Activated B cell treated with CpG ODN at 0.5 μM for 24 hours (primary cell): ENCODE results near the gene SIT1. TPM values are rescaled to one million over a fixed set of nuclear protein-coding genes. Genes with fewer than 3 reads are reported as not detected.
A peak's percentile ranks its signal among the peaks of the same experiment; 100 is the strongest.

Experiments used
- ATAC-seq: fragments of 200-7000 bp; cut with Tn5 transposase; one replicate; pipeline ENCODE4 v1.10.0; 2021; ENCODE audit warnings: low read depth, mild to moderate bottlenecking, moderate library complexity
- CTCF ChIA-PET: fragments of 350-600 bp; sonication (Branson Sonifier 250); formaldehyde crosslinking; loops from one replicate; lab custom pipeline; 2021; ENCODE audit warnings: antibody characterized with exemption; lab: Charles Lee
- POLR2A ChIA-PET: fragments of 350-600 bp; sonication (Branson Sonifier 250); formaldehyde crosslinking; loops from one replicate; lab custom pipeline; 2021; ENCODE audit warnings: antibody characterized with exemption; lab: Charles Lee
- DNase-seq: peaks from one replicate; pipeline ENCODE4 v3.0.0; 2022
- H3K27ac Mint-ChIP-seq: one replicate; pipeline ENCODE4 v1.8.0; 2020; ENCODE audit warnings: mixed read lengths
- H3K27me3 Mint-ChIP-seq: one replicate; pipeline ENCODE4 v1.8.0; 2021; ENCODE audit warnings: mixed read lengths
- H3K36me3 Mint-ChIP-seq: one replicate; pipeline ENCODE4 v1.8.0; 2021; ENCODE audit warnings: low read depth, mixed read lengths
- H3K4me1 Mint-ChIP-seq: one replicate; pipeline ENCODE4 v1.8.0; 2021; ENCODE audit warnings: mixed read lengths
- H3K4me3 Mint-ChIP-seq: one replicate; pipeline ENCODE4 v1.8.0; 2020; ENCODE audit warnings: mild to moderate bottlenecking, mixed read lengths
- H3K9me3 Mint-ChIP-seq: one replicate; pipeline ENCODE4 v1.8.0; 2020; ENCODE audit warnings: mixed read lengths
- intact Hi-C: fragments of 100-400 bp; cut with micrococcal nuclease; formaldehyde crosslinking; loops from one replicate; pipeline ENCODE4 v1.15.1; 2024
- total RNA-seq: library from RNA; stranded (reverse); gene quantifications from 2 replicates; pipeline ENCODE4 v1.2.3, GENCODE V29; 2022
- TF ChIP-seq, protein P1 (sequence below): fragments of 200-600 bp; IDR thresholded peaks from one replicate; pipeline ENCODE4 v1.8.0; 2022; ENCODE audit warnings: antibody characterized with exemption, mild to moderate bottlenecking

The SIT1 gene
- total RNA-seq, 1 donor from 2014 or later = 27.5 TPM

DNA sequence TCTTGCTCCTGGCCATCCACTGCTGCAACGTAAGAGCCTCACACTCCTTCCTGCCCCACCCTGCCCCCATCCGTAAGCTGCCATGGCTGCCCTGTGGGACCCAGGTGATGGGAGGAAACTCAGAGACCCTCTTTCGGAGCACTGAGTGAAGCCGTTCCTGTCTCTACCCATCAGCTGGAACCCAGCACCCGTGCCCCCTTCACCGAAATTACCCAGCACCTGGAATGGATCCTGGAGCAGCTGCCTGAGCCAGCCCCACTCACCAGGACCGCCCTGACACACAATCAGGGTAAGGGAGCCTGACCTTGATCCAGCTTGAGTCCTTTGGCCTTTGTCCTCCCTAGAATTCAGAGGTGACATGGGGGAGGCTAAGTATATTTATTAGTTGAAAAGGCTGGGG is 42.5 kb downstream of the SIT1 start:
- no peaks in the 10 kb centered on the region for H3K27me3 Mint-ChIP-seq
- H3K36me3 Mint-ChIP-seq = peaks cover 61% of the 10 kb centered on the region
- no peak for DNase-seq
- no peaks in the 10 kb centered on the region for H3K9me3 Mint-ChIP-seq
- TF ChIP-seq, protein P1, sequence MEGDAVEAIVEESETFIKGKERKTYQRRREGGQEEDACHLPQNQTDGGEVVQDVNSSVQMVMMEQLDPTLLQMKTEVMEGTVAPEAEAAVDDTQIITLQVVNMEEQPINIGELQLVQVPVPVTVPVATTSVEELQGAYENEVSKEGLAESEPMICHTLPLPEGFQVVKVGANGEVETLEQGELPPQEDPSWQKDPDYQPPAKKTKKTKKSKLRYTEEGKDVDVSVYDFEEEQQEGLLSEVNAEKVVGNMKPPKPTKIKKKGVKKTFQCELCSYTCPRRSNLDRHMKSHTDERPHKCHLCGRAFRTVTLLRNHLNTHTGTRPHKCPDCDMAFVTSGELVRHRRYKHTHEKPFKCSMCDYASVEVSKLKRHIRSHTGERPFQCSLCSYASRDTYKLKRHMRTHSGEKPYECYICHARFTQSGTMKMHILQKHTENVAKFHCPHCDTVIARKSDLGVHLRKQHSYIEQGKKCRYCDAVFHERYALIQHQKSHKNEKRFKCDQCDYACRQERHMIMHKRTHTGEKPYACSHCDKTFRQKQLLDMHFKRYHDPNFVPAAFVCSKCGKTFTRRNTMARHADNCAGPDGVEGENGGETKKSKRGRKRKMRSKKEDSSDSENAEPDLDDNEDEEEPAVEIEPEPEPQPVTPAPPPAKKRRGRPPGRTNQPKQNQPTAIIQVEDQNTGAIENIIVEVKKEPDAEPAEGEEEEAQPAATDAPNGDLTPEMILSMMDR = no peak
- CTCF ChIA-PET = interaction anchor here (2.0 to 13.1 kb wide), 2 partner anchors 11 to 39 kb away, joined by 6 to 162 read pairs; partner anchors contain the start of gene SIT1
- H3K27ac Mint-ChIP-seq = peak overlapping the region; percentile 20
- H3K4me1 Mint-ChIP-seq = peaks cover 54% of the 10 kb centered on the region
- ATAC-seq = no peak
- POLR2A ChIA-PET = interaction anchor here (0.6 to 15.6 kb wide), 6 partner anchors 10 to 124 kb away, joined by 4 to 549 read pairs (median 7); partner anchors contain the start of genes CCDC107, CD72, CREB3 and RMRP
- H3K4me3 Mint-ChIP-seq = no peak overlapping the region
- intact Hi-C loops = no loop called here

DNA sequence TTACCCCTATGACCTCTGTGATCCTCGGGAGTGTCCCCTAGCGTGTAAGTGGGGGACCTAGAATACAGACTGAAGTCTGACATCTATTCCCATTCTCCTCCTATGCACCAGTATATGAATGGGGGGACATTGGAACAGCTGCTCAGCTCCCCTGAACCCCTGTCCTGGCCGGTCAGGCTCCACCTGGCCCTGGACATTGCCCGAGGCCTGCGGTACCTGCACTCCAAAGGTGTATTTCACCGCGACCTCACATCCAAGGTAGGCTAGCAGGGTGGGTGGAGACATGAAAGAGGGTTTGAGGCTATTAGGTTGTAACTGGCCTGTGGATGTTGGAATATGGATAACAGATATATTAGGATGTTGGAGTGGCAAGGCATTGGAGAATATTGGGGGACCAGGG is 44.0 kb downstream of the SIT1 start:
- peaks cover 47% of the 10 kb centered on the region for H3K36me3 Mint-ChIP-seq
- H3K9me3 Mint-ChIP-seq = no peaks in the 10 kb centered on the region
- DNase-seq (no peak), ATAC-seq (no peak)
- CTCF ChIA-PET = interaction anchor here (1.4 to 3.5 kb wide), 2 partner anchors 9 to 89 kb away, joined by 7 to 41 read pairs; no protein-coding TSS in a partner anchor
- H3K4me1 Mint-ChIP-seq = peaks cover 44% of the 10 kb centered on the region
- peak overlapping the region; percentile 59 for H3K27ac Mint-ChIP-seq
- POLR2A ChIA-PET = interaction anchor here (0.5 to 3.3 kb wide), 4 partner anchors 10 to 50 kb away, joined by 5 to 49 read pairs (median 32); partner anchors contain the start of genes CCDC107, CD72 and RMRP
- TF ChIP-seq, protein P1 = no peak
- H3K27me3 Mint-ChIP-seq = no peaks in the 10 kb centered on the region
- intact Hi-C loops = no loop called here
- H3K4me3 Mint-ChIP-seq = peak overlapping the region; percentile 35

DNA sequence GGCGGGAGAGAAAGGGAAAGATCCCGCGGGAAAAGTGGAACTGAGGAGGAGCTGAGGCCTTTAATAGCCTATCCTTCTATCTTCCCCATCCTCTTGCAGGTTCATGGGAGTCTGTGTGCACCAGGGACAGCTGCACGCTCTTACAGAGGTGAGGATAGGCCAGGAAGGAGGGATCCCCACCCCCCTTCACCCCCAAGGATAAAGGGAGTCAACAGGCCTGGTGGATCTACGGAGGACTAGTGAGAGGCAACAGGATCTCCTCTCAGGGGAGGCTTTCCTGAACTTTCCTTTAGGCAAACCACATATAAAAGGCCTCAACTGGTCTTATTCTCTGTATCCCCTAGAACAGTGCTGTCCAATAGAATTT is 44.6 kb downstream of the SIT1 start:
- ATAC-seq = no peak
- H3K9me3 Mint-ChIP-seq = no peaks in the 10 kb centered on the region
- peaks cover 38% of the 10 kb centered on the region for H3K4me1 Mint-ChIP-seq

DNA sequence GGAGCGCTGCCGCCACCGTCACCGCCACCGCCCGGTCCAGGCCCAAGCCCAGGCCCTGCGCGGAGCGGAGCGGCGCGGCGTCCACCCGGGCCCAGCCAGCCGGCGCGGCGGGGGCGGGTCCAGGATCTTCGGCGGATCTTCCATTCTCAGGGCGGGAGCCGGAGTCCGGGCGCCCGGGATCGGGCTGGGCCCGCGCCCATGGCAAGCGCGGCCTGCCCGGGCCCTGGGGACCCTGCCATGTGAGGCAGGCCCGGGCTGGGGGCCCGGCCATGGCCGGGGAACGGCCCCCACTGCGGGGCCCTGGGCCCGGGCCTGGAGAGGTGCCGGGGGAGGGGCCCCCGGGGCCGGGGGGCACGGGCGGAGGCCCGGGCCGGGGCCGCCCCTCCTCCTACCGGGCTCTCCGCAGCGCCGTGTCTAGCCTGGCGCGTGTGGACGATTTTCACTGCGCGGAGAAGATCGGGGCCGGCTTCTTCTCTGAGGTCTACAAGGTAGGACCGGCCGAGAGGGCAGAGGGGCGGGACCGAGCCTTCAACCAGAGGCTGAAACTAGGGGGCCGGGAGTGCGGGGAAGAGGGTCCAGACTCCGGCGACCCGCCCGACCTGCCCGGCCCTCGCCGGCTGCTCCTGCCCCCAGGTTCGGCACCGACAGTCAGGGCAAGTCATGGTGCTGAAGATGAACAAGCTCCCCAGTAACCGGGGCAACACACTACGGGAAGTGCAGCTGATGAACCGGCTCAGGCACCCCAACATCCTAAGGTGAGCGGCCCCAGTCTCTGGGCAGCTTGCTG is 45.2 kb downstream of the SIT1 start:
- DNase-seq (peak; percentile 42), ATAC-seq (peak; percentile 1)
- intact Hi-C loops = no loop called here
- TF ChIP-seq, protein P1 = no peak
- H3K9me3 Mint-ChIP-seq = no peaks in the 10 kb centered on the region
- ChIA-PET CTCF (interaction anchor here (1.4 to 3.5 kb wide), 7 partner anchors 10 to 127 kb away, joined by 4 to 41 read pairs (median 14); partner anchors contain the start of genes CCDC107, CREB3, RMRP and SIT1), POLR2A (interaction anchor here (0.5 to 3.3 kb wide), 14 partner anchors 8 to 223 kb away, joined by 3 to 49 read pairs (median 6); partner anchors contain the start of genes CCDC107, CD72, CREB3 and FAM221B)
- no peaks in the 10 kb centered on the region for H3K27me3 Mint-ChIP-seq
- H3K36me3 Mint-ChIP-seq = peaks cover 36% of the 10 kb centered on the region
- peaks cover 32% of the 10 kb centered on the region for H3K4me1 Mint-ChIP-seq
- peak overlapping the region; percentile 70 for H3K27ac Mint-ChIP-seq
- H3K4me3 Mint-ChIP-seq = peak overlapping the region; percentile 80

More for the DNA sequence above, 44.6 kb downstream of the SIT1 start:
- peak overlapping the region; percentile 80 for H3K4me3 Mint-ChIP-seq
- TF ChIP-seq, protein P1 = no peak
- ChIA-PET CTCF (interaction anchor here (1.4 to 3.5 kb wide), 5 partner anchors 10 to 126 kb away, joined by 4 to 41 read pairs (median 7); partner anchors contain the start of genes CCDC107, CREB3, RMRP and TLN1), POLR2A (interaction anchor here (0.5 to 3.3 kb wide), 8 partner anchors 11 to 223 kb away, joined by 3 to 49 read pairs (median 27); partner anchors contain the start of genes CCDC107, CD72, CREB3 and FAM221B)
- intact Hi-C loops = no loop called here
- DNase-seq = no peak
- H3K27me3 Mint-ChIP-seq = no peaks in the 10 kb centered on the region
- peaks cover 40% of the 10 kb centered on the region for H3K36me3 Mint-ChIP-seq
- peak overlapping the region; percentile 70 for H3K27ac Mint-ChIP-seq
